G401.6 (cell line): ENCODE data around the gene ATP6V0D1.

ENCODE experiments used
- FAIRE-seq: peaks from 2 replicates; lab custom pipeline; 2012; peaks lifted over from hg19 to GRCh38; lab: Jason Lieb, UNC

Gene ATP6V0D1

GRCh38 chr16:67462279-67462655 is 18.7 kb downstream of the ATP6V0D1 start:
- FAIRE-seq: no peak

DNA sequence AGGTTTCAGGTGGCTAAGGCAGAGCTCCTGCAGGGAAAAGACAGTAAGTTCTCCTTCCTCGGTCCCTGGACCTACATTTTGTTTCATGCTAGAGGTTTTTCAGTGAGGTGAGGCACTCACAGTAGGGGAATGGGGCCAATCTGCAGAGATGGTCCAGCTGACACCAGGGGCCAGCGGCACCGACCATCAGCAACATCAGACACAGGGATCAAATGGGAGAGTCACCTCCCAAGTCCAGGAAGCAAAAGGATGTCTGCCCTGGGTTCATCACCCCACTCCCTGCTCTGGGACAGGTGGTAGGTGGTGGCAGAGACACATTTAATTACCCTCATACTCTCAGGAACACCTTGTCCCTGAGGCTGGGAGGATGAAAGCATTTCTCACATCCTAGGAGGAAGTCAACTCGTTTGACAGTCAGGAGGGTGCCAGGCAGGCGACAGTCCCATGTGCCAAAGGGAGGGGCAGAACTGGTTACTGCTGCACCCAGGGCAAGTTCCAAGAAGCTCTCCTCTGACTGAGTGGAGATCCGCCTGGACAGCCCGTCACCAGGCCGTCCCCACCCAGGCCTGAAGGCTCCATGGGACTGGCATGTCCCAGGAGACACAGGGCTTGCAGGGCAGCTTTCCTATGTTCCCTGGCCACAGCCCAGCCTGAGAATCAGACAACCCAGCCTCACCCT is 19.2 kb downstream of the ATP6V0D1 start:
- FAIRE-seq: no peak

DNA sequence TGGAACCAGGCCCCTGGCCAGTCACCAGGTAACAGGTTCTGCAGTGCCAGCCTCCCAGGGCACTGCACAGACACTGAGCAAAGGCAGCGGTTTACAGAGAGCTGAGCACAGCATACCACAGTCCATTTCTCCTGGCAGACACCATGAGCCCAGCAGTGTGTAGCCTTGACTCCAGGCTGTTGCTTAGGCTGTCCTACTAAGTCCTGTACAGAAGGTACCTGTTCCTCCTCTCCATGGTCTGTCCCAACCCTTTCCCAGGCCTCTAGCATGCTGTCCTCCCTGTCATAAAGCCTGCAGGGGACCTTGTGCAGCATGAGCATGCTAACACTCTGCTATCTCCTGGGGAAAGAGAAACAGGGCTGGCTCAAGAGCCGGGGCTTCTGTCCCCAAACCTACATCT is 20.0 kb downstream of the ATP6V0D1 start:
- FAIRE-seq: no peak

DNA sequence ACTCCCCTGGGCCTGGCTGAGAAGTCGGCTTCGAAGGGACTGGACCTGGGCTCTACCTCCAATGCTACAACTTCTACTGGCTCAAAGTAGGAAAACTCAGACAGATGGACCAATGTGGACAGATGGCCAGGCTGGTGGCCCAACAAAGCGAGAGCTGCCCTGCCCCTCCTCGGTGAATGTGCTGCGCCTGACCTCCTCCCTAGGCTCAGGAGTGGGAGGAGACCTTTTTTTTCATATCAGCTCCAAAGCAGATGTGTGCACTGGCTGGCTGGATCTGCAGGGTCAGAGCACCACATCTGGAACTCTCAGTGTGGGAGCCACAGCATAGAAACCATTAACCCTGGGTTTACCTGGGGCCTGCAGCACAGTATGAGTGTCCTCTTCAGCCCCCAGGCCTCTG is 20.8 kb downstream of the ATP6V0D1 start:
- no peak for FAIRE-seq

- FAIRE-seq: no peak
Observed at GRCh38 chr16:67459861-67460150, 21.2 kb downstream of the ATP6V0D1 start.

- no peak for FAIRE-seq
Observed at GRCh38 chr16:67459066-67459860, 21.7 kb downstream of the ATP6V0D1 start.

DNA sequence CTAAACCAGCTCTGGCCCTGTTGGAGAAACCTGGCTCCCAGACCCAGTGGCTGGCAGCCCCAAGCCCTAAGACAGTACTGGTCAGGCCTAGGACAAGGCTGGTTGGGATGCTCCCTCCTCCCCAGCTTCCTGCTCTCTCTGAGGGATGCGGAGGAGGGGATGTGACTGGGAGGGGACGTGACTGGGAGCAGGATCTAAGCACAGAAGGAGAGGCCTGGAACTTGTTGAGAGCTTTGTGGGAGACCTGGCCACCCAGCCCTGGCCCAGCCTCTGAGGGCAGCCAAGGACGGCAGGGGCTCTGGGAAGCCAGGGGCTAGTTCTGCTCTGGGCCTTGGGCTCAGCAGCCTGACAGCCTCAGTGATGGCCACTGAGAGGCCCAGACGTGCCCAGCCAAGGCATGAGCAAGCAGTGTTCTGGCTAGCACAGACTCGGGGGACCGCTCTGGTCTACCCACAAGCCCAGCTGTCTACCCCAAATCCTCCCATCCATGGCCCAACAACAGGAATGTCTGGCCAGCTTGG is 22.8 kb downstream of the ATP6V0D1 start:
- FAIRE-seq: no peak

DNA sequence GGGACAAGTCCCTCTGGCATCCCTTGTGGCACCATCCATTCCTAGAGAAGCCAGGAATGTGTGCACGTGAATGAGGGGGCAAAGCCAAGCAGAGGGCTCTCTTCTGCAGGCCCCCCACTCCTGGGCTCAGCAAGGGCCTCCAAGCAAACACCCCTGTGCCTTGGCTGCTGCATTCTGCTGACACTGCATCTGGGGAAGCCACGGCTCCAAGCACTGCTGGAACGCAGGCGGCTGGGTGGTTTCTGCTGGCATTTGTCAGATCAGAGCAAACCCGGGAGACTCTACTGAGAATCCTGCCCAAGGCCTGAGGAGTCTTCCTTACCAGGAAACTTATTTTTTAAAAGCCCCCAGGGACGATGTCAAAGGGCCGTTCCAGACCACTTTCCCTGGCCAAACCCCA is 23.3 kb downstream of the ATP6V0D1 start:
- FAIRE-seq: no peak

- FAIRE-seq: no peak
Observed at GRCh38 chr16:67456391-67457081, 24.4 kb downstream of the ATP6V0D1 start.

DNA sequence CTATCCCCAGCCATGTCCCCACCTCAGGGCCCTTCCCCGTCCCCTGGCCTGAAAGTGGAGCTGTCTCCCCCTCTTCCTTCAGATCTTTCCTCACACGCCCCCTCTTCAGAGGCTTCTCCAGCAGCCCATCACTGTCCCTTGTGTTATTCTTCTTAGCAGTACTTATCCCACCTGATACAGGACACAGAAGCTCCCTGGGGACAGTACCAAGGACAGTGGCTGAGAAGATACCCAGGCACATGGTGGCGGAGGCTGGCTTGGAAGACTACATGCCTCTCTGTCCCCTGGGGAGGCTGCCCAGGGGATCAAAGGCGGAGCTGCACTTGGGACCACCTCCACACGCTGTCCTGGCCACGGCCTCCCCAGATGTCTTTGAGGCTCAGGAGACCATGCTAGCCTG is 26.1 kb downstream of the ATP6V0D1 start:
- no peak for FAIRE-seq

GRCh38 chr16:67454104-67454503 is 26.9 kb downstream of the ATP6V0D1 start:
- FAIRE-seq: no peak

DNA sequence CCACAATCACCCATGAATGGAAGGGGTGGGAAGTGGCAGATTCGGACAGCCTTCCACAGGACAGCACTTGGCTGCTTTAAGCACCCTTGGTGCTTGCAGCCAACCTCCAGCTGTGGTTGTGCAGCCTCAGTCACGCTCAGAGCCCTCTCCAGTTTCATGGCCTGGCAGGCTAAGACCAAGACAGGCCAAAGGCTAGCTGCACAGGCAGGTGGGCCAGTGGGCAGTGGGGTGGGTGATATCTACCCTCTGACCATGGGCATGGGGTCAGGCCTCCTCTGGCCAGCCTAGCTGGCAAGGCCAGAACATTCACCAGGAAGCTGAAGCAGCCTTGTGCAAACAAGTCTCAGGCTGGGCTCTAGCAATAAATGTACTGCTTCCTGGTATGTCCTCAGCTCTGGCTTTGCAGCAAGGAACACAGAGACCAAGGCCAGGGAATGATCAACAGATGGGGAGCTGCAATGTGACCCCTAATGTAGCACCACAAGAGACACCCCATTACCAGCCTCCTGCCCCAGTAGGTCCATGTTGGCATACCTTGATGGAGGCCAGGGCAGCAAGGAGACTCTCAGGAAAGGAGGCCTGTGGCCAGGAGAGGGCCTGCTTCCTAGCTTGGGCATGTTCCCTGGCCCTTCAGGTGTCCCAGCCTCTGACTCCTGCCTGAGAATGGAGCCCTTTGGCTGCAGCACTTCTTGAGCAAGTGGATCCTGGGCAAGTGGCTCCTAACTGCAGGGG is 29.1 kb downstream of the ATP6V0D1 start:
- no peak for FAIRE-seq

GRCh38 chr16:67451061-67451703 is 29.8 kb downstream of the ATP6V0D1 start:
- FAIRE-seq: no peak

DNA sequence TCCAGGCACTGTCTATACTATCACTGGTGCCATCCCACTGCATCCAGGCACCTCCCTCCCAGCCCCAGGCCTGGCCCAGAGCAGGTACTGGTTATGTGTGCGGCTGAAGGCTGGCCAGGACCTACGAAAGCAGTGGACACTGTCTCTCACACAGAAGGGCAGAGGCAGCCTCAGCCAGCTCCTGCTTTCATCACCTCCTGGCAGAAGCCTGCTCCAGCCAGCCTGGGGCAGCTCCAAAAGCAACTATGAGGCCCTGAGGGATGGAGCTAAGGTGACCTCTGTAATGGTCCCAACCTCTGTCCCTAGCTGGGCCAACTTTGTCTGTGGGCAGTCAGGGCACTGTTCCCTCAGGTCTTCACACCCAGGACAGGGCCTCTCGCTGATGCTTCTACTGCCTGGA is 31.2 kb downstream of the ATP6V0D1 start:
- FAIRE-seq: no peak

- no peak for FAIRE-seq
Observed at GRCh38 chr16:67449336-67449735, 31.6 kb downstream of the ATP6V0D1 start.

DNA sequence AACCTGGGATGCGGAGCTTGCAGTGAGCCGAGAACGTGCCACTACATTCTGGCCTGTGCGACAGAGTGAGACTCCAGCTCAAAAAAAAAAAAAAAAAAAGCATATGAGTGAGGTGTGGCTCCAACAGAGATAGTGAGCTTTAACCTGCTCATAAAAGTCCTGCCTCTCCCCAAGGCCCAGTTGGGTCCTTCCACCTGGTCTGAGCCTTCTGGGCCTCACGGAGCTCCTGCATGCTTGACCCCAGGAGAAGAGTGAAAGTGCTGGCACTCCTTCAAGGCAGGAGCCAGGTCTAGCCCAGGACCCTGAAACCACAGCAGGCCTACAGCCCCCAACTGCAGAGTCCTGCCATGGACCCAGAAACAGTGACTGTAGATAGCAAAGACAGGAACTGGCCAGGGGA is 32.4 kb downstream of the ATP6V0D1 start:
- FAIRE-seq: no peak

DNA sequence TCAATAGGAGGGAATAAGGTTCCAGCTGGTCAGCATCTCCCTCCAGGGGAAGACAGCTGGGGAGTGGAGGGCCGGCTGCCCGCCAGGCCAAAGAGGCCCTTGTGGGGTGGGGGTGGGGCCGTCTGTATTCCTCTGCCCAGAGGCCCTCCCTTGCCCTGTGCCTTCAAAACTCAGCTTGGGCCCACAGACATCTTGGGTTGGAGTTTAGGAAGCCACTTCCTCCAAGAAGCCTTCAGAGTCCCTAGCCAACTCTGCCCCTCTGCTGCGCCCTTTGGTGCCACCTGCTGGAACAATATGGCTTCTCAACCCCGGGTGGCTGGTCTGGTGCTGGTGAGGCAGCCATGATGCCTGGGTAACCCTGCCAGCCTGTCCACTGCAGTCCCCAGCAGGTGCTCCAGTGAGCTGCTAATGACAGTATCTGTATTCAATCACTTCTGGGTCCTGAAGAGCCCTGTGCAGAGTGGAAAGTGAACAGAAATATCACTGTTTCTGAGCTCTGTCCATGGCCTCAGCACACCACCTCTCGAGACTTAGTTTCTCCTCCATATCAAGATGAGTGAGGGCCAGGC is 33.4 kb downstream of the ATP6V0D1 start:
- FAIRE-seq: no peak

DNA sequence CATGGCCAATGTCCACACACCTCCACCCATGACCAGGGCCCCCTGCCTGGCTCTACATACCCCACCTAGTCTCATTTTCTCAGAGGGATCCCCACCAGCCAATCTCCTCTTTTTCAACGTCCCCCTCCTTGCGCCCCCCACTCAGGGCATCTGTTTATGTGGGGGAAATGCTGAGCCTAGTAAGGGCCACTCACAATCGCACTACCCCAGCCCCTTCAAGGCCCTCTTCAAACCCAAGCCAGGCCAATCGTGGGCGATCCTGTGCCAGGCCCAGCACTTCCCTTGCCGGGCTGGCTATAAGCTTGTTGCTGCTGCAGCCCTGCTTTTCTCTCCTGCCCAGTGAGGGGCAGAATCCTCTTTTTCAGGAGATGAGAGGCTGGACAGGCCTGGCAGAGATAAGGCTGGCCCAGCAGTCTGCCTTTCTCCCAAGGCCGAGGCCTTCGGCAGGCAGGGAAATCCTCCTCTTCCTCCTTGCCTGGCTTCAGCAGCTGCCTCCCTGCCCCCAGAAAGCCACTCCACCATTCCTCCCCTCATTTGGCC is 33.9 kb downstream of the ATP6V0D1 start:
- no peak for FAIRE-seq

DNA sequence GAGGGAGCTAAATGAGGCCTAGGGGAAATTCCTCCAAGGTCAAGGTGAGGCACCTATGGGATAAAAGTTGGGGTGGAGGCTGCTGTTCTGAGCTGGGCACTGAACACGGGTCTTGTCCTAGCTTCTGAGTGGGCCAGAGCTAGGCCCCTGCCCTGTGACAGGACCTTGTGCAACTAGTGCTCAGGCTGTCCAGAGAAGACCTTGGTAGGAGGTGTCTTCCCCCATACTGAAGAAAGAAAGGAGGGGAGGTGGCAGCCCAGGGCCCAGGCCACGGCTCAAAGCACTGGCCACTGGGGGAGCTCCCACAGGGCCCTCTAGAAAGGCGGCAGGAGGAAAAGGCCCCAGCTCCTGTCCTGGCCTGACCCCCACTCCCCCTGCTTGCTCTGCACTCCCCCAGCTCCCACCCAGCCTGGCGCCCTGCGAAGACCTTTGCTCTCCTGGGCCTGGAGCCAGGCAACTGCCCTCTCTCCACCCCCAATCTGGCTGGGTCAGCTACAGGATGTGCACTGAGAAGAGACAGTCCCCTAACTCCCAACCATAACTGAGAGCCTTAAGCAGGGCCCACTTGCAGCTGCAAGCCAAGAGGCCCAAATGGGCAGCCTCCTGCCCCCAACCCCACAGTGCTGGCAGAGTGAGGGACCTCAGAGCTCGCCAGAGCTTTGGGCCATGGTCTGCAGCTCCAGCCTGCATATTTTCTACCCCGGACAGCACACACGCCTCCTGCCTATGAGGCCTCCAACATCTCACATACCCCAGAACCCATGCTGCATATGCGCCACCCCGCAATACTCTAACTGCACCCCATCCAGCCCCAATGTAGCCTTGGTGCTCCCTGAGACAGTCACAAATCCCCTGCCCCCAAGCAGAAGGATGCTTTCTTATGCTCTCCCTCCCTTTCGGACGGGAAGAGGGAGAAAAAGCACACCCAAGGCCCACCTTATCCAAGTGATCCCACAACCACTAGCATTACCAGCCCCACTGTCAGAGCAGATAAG is 34.7 kb downstream of the ATP6V0D1 start:
- FAIRE-seq: no peak

DNA sequence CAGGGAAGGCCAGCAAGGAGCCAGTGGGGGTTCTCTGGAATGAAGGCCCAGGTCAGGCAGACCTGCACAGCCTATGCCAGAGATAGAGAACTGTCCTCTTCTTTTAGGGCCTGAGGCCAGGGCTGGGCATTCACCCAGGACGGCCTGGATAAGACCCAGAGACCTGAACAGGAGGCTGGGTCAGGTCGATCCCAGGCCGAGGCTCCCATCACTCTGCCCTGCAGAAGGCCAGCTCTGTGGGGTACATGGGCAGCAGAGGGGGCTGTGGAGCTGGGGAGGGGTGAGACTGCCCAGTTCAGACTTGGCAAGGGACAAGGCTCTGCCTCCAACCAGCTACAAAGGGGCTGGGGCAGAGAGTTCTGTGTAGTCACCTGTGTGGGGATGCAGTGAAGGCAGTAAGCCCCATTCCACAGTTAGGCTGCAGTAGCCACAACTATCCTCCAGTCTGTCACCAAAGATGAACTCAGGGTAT is 35.5 kb downstream of the ATP6V0D1 start:
- no peak for FAIRE-seq
